Jurkat, Clone E6-1 (cell line): ENCODE measurements around the gene TRMT6. TPM values are rescaled to one million over a fixed set of nuclear protein-coding genes. Genes with fewer than 3 reads are reported as not detected.
A peak's percentile ranks its signal among the peaks of the same experiment; 100 is the strongest.

Source experiments
- DNase-seq: peaks from one replicate; pipeline ENCODE4 v3.0.0-alpha.2; 2011; ENCODE audit warnings: low read depth, low spot score
- H3K4me3 ChIP-seq: 2 replicates; pipeline ENCODE4 v1.5.1; 2011; ENCODE audit warnings: mild to moderate bottlenecking, low read length, control low read depth, moderate library complexity
- polyA plus RNA-seq: library from polyadenylated mRNA; unstranded; fragments of >200 nt; gene quantifications from one replicate; pipeline ENCODE4 v1.2.1, GENCODE V29; 2012; ENCODE audit warnings: missing spikeins; ENCODE audit not compliant: insufficient read length, insufficient read depth

The TRMT6 gene
- 47.0 TPM for polyA plus RNA-seq

DNA sequence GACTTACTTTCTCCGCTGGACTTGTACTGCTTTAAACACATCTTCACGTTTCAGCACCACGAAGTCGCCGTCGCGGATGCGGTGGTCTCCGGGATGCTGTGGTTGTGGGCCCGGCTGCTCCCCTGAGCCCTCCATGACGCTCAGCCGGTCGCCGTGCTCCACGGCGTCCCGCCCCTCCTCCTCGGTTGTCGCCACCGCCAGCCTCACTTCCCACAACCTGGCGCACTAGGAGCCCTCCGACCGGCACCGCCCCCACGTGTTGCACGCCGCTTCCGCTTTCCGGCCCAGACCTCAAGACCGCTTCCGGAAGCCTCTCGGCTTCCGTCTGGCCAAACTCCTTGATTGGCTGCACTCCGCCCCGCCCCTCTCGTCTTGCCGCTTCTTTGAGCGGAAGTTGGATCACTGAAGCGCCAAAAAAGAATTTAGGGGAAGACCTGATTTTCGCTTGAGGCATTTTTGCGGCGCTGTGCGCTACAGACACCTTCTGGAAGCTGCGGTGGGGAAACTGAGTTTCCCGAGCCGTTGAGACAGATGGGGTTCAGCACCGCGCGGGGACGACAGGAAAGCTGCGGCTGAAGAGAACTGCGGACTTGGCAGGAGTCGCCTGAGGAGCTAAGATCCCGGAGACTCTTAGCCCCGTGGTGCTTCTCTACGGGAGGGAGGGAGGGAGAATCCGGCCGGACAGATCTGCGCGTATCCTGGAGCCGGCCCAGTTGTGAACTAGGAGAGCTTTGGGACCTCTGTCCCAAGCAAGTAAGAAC lies at the start of gene TRMT6, which contains the start of gene MCM8:
Gene TRMT6 (minus strand): TSS at position 263 of the 761 bp plus-strand sequence. CDS start 128 bp downstream, at position 135.
Gene MCM8 (plus strand): TSS at position 382 of the 761 bp plus-strand sequence. CDS start 1,364 bp downstream, outside the sequence.
- H3K4me3 ChIP-seq, result peak within 1 kb of the TSS; percentile 77
- DNase-seq, result peak; percentile 96

GRCh38 chr20:5999783-6000182 lies 49.5 kb upstream of the TRMT6 start:
- no peak for DNase-seq
- H3K4me3 ChIP-seq, result no peak overlapping the region

- no peak overlapping the region for H3K4me3 ChIP-seq
- DNase-seq, result peak; percentile 73
These were observed 46.4 kb upstream of the TRMT6 start for GRCh38 chr20:5996765-5997164.

GRCh38 chr20:5991623-5992441 lies 41.5 kb upstream of the TRMT6 start:
- DNase-seq, result no peak
- H3K4me3 ChIP-seq, result no peak overlapping the region

- DNase-seq, result no peak
- no peak overlapping the region for H3K4me3 ChIP-seq
These were observed 40.6 kb upstream of the TRMT6 start for GRCh38 chr20:5990946-5991345.

DNA sequence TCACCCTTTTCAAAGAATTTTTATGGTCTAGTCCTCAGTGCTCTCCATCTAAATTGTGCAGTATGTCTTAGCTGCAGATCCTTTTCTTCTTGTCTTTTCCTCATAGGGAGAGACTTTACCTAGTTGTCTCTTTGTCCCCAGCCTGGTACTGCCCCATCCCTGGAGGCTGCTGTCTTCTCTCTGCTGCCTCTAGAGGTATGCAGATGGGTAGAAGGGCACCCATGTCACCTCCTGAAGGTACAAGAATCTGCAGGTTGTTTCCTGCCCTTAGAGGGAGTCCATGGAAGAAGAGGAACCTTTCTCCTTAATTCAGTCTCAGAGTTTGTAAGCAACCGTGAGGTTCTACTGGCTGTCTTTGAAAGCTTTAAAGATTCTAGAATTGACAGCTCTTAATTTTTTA lies 39.2 kb upstream of the TRMT6 start:
- no peak for DNase-seq
- no peak overlapping the region for H3K4me3 ChIP-seq

GRCh38 chr20:5987383-5987782 lies 37.0 kb upstream of the TRMT6 start:
- no peak overlapping the region for H3K4me3 ChIP-seq
- DNase-seq, result no peak

DNA sequence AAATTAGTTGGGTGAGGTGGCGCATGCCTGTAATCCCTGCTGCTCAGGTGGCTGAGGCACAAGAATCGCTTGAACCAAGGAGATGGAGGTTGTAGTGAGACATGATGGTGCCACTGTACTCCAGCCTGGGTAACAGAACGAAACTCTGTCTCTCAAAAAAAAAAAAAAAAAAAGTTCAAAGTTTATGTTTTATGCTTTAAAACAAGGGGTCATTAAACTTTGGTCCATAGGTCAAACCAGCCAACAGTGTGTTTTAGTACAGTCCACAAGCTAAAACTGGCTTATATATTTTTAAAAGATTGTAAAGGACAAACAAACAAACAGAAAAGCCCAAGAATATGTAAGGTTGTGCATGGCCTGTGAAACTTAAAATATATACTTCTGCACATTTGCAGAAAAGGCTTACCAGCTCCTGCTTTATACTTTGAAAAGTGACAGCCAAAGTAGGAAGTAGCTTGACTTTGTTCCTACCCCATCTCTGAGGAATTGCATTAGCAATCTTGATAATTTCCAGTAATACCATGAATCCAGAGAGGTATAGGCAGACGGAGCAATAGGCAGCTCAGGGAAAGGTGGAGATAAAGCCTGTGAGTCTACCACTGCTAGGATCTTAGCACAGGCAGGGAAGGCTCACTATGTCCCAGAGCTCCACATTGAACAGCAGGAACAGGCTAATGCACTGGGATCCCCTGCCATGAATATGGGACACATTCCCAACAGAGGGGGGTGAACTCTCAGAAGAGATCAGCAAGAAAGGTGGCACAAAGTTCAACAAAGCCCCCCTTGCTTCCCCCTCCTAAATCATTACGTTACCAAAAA lies 30.6 kb upstream of the TRMT6 start:
- DNase-seq, result no peak
- no peak overlapping the region for H3K4me3 ChIP-seq

GRCh38 chr20:5979801-5980200 lies 29.5 kb upstream of the TRMT6 start:
- DNase-seq, result no peak

DNA sequence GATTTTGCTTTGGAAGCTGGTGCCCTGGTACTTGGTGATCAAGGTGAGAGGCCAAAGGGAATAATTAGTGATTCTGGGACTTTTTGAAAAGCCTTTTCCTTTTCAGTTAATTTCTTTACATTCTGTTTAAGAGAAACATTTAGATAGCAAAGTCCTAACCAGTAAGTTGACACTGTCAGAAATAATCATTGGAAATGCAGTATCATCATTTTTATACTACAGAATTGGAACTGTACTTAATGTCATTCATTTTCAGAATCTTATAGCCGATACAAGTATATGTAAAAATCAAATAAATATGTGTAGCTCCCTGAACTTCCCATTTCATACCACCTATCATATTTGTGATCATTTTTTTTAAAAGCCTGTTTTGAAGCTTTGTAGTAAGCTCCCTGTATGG lies 27.6 kb upstream of the TRMT6 start:
- no peak overlapping the region for H3K4me3 ChIP-seq
- DNase-seq, result no peak

More at GRCh38 chr20:5979801-5980200, 29.5 kb upstream of the TRMT6 start:
- H3K4me3 ChIP-seq, result no peak overlapping the region

GRCh38 chr20:5977223-5977622 lies 26.9 kb upstream of the TRMT6 start:
- DNase-seq, result no peak
- no peak overlapping the region for H3K4me3 ChIP-seq

GRCh38 chr20:5975778-5976177 lies 25.4 kb upstream of the TRMT6 start:
- no peak for DNase-seq
- H3K4me3 ChIP-seq, result no peak overlapping the region

DNA sequence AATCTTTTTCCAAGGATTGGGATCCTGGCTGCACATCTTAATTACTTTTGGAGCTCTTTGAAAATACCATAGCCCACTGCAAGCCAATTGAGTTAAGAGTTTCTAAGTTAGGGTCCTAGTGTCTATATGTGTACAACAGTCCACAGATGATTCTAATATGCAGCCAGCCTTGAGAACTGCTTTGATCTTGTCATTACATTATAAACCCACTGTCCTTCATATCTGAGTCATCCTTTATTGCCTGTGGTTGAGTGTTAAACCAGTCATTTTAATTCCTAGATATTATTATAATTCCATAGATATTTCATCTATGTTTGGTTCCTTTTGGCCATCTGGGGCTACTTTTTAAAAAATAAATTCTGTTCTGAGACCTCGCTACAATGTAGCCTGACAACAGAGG lies 24.2 kb upstream of the TRMT6 start:
- no peak for DNase-seq
- no peak overlapping the region for H3K4me3 ChIP-seq

- DNase-seq, result no peak
These were observed 23.6 kb upstream of the TRMT6 start for GRCh38 chr20:5973971-5974370.

GRCh38 chr20:5973172-5973571 lies 22.8 kb upstream of the TRMT6 start:
- DNase-seq, result no peak
- no peak overlapping the region for H3K4me3 ChIP-seq

More at GRCh38 chr20:5973971-5974370, 23.6 kb upstream of the TRMT6 start:
- H3K4me3 ChIP-seq, result no peak overlapping the region

GRCh38 chr20:5971203-5971602 lies 20.9 kb upstream of the TRMT6 start:
- no peak overlapping the region for H3K4me3 ChIP-seq
- DNase-seq, result no peak

GRCh38 chr20:5970381-5970780 lies 20.0 kb upstream of the TRMT6 start:
- H3K4me3 ChIP-seq, result no peak overlapping the region
- no peak for DNase-seq

- DNase-seq, result no peak
- H3K4me3 ChIP-seq, result no peak overlapping the region
These were observed 19.6 kb upstream of the TRMT6 start for GRCh38 chr20:5969940-5970339.

- no peak overlapping the region for H3K4me3 ChIP-seq
- DNase-seq, result no peak
These were observed 19.1 kb upstream of the TRMT6 start for GRCh38 chr20:5969348-5969935.
